Testis (tissue), 2 donors: ENCODE results near the gene SLCO1A2.

Experiments
- CTCF ChIP-seq, 3 experiments: fragments of 450-650 bp in 2 of 3; fragments of 200-600 bp in 1 of 3; sonication (generic) in 1 of 3; IDR thresholded peaks; one replicate each; pipeline ENCODE4 v1.5.1; 2016 to 2019; ENCODE audit warnings: antibody characterized with exemption in 3 of 3, mild to moderate bottlenecking in 2 of 3, moderate library complexity in 1 of 3
- POLR2A ChIP-seq: fragments of 450-650 bp; IDR thresholded peaks from one replicate; pipeline ENCODE4 v1.6.1; 2017; ENCODE audit warnings: antibody characterized with exemption, mild to moderate bottlenecking, moderate library complexity

GRCh38 chr12:21350975-21351374, 16.3 kb upstream of the SLCO1A2 start:
- TF ChIP-seq CTCF (IDR thresholded peaks at IDR 0.05) (no peak), POLR2A (no peak)
